Skeletal muscle tissue (tissue), 4 donors: ENCODE data around the gene SLX4IP. TPM values are rescaled to one million over a fixed set of nuclear protein-coding genes. Genes with fewer than 3 reads are reported as not detected.

ENCODE experiments used
- H3K27ac ChIP-seq: one replicate; pipeline ENCODE4 v1.7.0; 2013; ENCODE audit warnings: mild to moderate bottlenecking, low read depth, low read length, inconsistent platforms
- H3K27me3 ChIP-seq, 3 donors: one replicate each; pipeline ENCODE4 v1.7.0; 2013; ENCODE audit warnings: low read length in 3 of 3; ENCODE audit not compliant: control insufficient read depth in 3 of 3, insufficient read depth in 3 of 3
- H3K36me3 ChIP-seq, 3 donors: one replicate each; pipeline ENCODE4 v1.7.0; 2013; ENCODE audit warnings: low read length in 3 of 3; ENCODE audit not compliant: control insufficient read depth in 3 of 3, insufficient read depth in 3 of 3
- H3K4me1 ChIP-seq, 3 donors: one replicate each; pipeline ENCODE4 v1.7.0; 2013; ENCODE audit warnings: low read length in 3 of 3, mild to moderate bottlenecking in 3 of 3; ENCODE audit not compliant: control insufficient read depth in 3 of 3, insufficient read depth in 3 of 3
- H3K4me3 ChIP-seq, 3 donors: one replicate each; pipeline ENCODE4 v1.7.0; 2013; ENCODE audit warnings: low read length in 3 of 3
- H3K9ac ChIP-seq, 3 donors: one replicate each; pipeline ENCODE4 v1.7.0; 2013; ENCODE audit warnings: low read length in 3 of 3, mild to moderate bottlenecking in 3 of 3, moderate library complexity in 2 of 3, low read depth in 1 of 3
- H3K9me3 ChIP-seq, 3 donors: one replicate each; pipeline ENCODE4 v1.7.0; 2013; ENCODE audit warnings: low read length in 3 of 3; ENCODE audit not compliant: control insufficient read depth in 3 of 3
- total RNA-seq: library from RNA; depleted of rRNA; stranded (reverse); fragments of >200 nt; gene quantifications from one replicate; pipeline ENCODE4 v1.2.3, GENCODE V29; 2014
- donor health status: Osteomylitis.

Gene SLX4IP
- total RNA-seq, 1 donor from 2014 or later, result 4.2 TPM

- peaks cover 0 to 3% (median 0%) of the 10 kb centered on the region in 3 donors for H3K36me3 ChIP-seq
- H3K27me3 ChIP-seq, result no peaks in the 10 kb centered on the region
- no peaks in the 10 kb centered on the region for H3K9me3 ChIP-seq
- H3K4me1 ChIP-seq, result peaks cover 14 to 22% (median 22%) of the 10 kb centered on the region in 3 donors
- H3K9ac ChIP-seq, result no peak overlapping the region
- H3K27ac ChIP-seq, result no peak overlapping the region
- no peak overlapping the region for H3K4me3 ChIP-seq
These were observed 7.1 kb upstream of the SLX4IP start for GRCh38 chr20:10428008-10428407.

- Histone ChIP-seq H3K27me3 (no peaks in the 10 kb centered on the region), H3K36me3 (peaks cover 0 to 3% (median 0%) of the 10 kb centered on the region in 3 donors), H3K9ac (no peak overlapping the region), H3K27ac (no peak overlapping the region), H3K9me3 (no peaks in the 10 kb centered on the region), H3K4me1 (peaks cover 17 to 29% (median 25%) of the 10 kb centered on the region in 3 donors), H3K4me3 (no peak overlapping the region)
These were observed 5.6 kb upstream of the SLX4IP start for GRCh38 chr20:10429443-10429981.

- Histone ChIP-seq H3K9me3 (no peaks in the 10 kb centered on the region), H3K4me3 (no peak overlapping the region), H3K36me3 (peaks cover 0 to 3% (median 0%) of the 10 kb centered on the region in 3 donors), H3K9ac (no peak overlapping the region), H3K27ac (no peak overlapping the region), H3K4me1 (peaks cover 17 to 29% (median 25%) of the 10 kb centered on the region in 3 donors), H3K27me3 (no peaks in the 10 kb centered on the region)
These were observed 5.1 kb upstream of the SLX4IP start for GRCh38 chr20:10430000-10430466.

GRCh38 chr20:10430704-10431103 is 4.4 kb upstream of the SLX4IP start:
- Histone ChIP-seq H3K27me3 (no peaks in the 10 kb centered on the region), H3K9me3 (no peaks in the 10 kb centered on the region), H3K27ac (no peak overlapping the region), H3K4me3 (no peak overlapping the region), H3K36me3 (peaks cover 0 to 3% (median 0%) of the 10 kb centered on the region in 3 donors), H3K9ac (no peak overlapping the region), H3K4me1 (peaks cover 17 to 34% (median 29%) of the 10 kb centered on the region in 3 donors)

GRCh38 chr20:10432079-10432478 is 3.0 kb upstream of the SLX4IP start:
- H3K27ac ChIP-seq, result no peak overlapping the region
- no peaks in the 10 kb centered on the region for H3K27me3 ChIP-seq
- peaks cover 0 to 3% (median 0%) of the 10 kb centered on the region in 3 donors for H3K36me3 ChIP-seq
- H3K9me3 ChIP-seq, result no peaks in the 10 kb centered on the region
- no peak overlapping the region for H3K4me3 ChIP-seq
- peaks cover 12 to 27% (median 24%) of the 10 kb centered on the region in 3 donors for H3K4me1 ChIP-seq
- no peak overlapping the region for H3K9ac ChIP-seq

GRCh38 chr20:10433014-10433622 is 2.0 kb upstream of the SLX4IP start:
- Histone ChIP-seq H3K36me3 (peaks cover 0 to 3% (median 0%) of the 10 kb centered on the region in 3 donors), H3K9me3 (no peaks in the 10 kb centered on the region), H3K4me3 (peak overlapping the region; percentile 87 to 93 (median 91)), H3K4me1 (peaks cover 11 to 27% (median 24%) of the 10 kb centered on the region in 3 donors), H3K9ac (peak overlapping the region; percentile 87 to 96 (median 92)), H3K27ac (no peak overlapping the region), H3K27me3 (no peaks in the 10 kb centered on the region)

- peak within 1 kb of the TSS; percentile 87 to 96 (median 92) for H3K9ac ChIP-seq
- H3K27ac ChIP-seq, result peak within 1 kb of the TSS; percentile 91
- H3K4me3 ChIP-seq, result peak within 1 kb of the TSS; percentile 87 to 93 (median 91)
- peaks cover 0 to 3% (median 0%) of the 10 kb centered on the region in 3 donors for H3K36me3 ChIP-seq
- H3K27me3 ChIP-seq, result no peaks in the 10 kb centered on the region
- no peaks in the 10 kb centered on the region for H3K9me3 ChIP-seq
- peaks cover 11 to 27% (median 24%) of the 10 kb centered on the region in 3 donors for H3K4me1 ChIP-seq
These were observed 1.3 kb upstream of the SLX4IP start, which contains the start of gene MKKS for GRCh38 chr20:10433623-10434466. Gene MKKS, minus strand, starts transcription at chr20:10434222. Its CDS starts 20,708 bp downstream, at chr20:10413514.

- H3K4me3 ChIP-seq, result peak overlapping the region; percentile 87 to 93 (median 91)
- peak overlapping the region; percentile 91 for H3K27ac ChIP-seq
- no peaks in the 10 kb centered on the region for H3K27me3 ChIP-seq
- peak overlapping the region; percentile 87 to 96 (median 92) for H3K9ac ChIP-seq
- H3K9me3 ChIP-seq, result no peaks in the 10 kb centered on the region
- H3K36me3 ChIP-seq, result peaks cover 0 to 3% (median 0%) of the 10 kb centered on the region in 3 donors
- H3K4me1 ChIP-seq, result peaks cover 11 to 27% (median 24%) of the 10 kb centered on the region in 3 donors
These were observed 656 bp upstream of the SLX4IP start for GRCh38 chr20:10434467-10434831.

- Histone ChIP-seq H3K4me1 (peaks cover 11 to 24% (median 21%) of the 10 kb centered on the region in 3 donors), H3K4me3 (peak overlapping the region in 1 of 3 donors; percentile 11), H3K27ac (no peak overlapping the region)
These were observed 1.1 kb downstream of the SLX4IP start for GRCh38 chr20:10436053-10436699.

More at GRCh38 chr20:10436053-10436699, 1.1 kb downstream of the SLX4IP start:
- H3K9ac ChIP-seq, result no peak overlapping the region
- no peaks in the 10 kb centered on the region for H3K27me3 ChIP-seq
- no peaks in the 10 kb centered on the region for H3K9me3 ChIP-seq
- peaks cover 0 to 3% (median 0%) of the 10 kb centered on the region in 3 donors for H3K36me3 ChIP-seq
